NCI-H1105 (cell line): ENCODE data around the gene TMCO4.

ENCODE experiments used
- DNase-seq: peaks from one replicate; lab custom pipeline; 2025; lab: John Stamatoyannopoulos, UW

The TMCO4 gene

GRCh38 chr1:19684677-19685076, 115.0 kb downstream of the TMCO4 start:
- DNase-seq, result no peak

GRCh38 chr1:19683351-19683750, 116.4 kb downstream of the TMCO4 start:
- DNase-seq, result no peak

GRCh38 chr1:19682901-19683300, 116.8 kb downstream of the TMCO4 start:
- no peak for DNase-seq

- DNase-seq, result no peak
Observed at GRCh38 chr1:19682257-19682656, 117.5 kb downstream of the TMCO4 start.

GRCh38 chr1:19680644-19681043, 119.1 kb downstream of the TMCO4 start:
- DNase-seq, result no peak

- DNase-seq, result no peak
Observed at GRCh38 chr1:19679691-19680090, 120.0 kb downstream of the TMCO4 start.

- DNase-seq, result no peak
Observed at GRCh38 chr1:19678931-19679453, 120.7 kb downstream of the TMCO4 start.

GRCh38 chr1:19678493-19678892, 121.2 kb downstream of the TMCO4 start:
- DNase-seq, result no peak

- DNase-seq, result no peak
Observed at GRCh38 chr1:19676438-19676922, 123.2 kb downstream of the TMCO4 start.

- no peak for DNase-seq
Observed at GRCh38 chr1:19675797-19676196, 123.9 kb downstream of the TMCO4 start.

GRCh38 chr1:19672237-19672636, 127.5 kb downstream of the TMCO4 start:
- no peak for DNase-seq

- no peak for DNase-seq
Observed at GRCh38 chr1:19670787-19671186, 128.9 kb downstream of the TMCO4 start.

- DNase-seq, result no peak
Observed at GRCh38 chr1:19668888-19669287, 130.8 kb downstream of the TMCO4 start.

- DNase-seq, result no peak
Observed at GRCh38 chr1:19665496-19666465, 133.9 kb downstream of the TMCO4 start.

GRCh38 chr1:19665186-19665495, 134.6 kb downstream of the TMCO4 start:
- no peak for DNase-seq

- no peak for DNase-seq
Observed at GRCh38 chr1:19664453-19665185, 135.1 kb downstream of the TMCO4 start, which contains the start of gene HTR6. HTR6 (plus strand) TSS chr1:19664875; CDS start chr1:19665754, 879 bp downstream.

GRCh38 chr1:19662313-19662712, 137.4 kb downstream of the TMCO4 start:
- DNase-seq, result no peak

GRCh38 chr1:19661721-19662228, 137.9 kb downstream of the TMCO4 start:
- peak; percentile 18 for DNase-seq

- DNase-seq, result no peak
Observed at GRCh38 chr1:19658186-19658585, 141.5 kb downstream of the TMCO4 start.

- DNase-seq, result no peak
Observed at GRCh38 chr1:19657511-19657910, 142.2 kb downstream of the TMCO4 start.

GRCh38 chr1:19656780-19657466, 142.8 kb downstream of the TMCO4 start:
- DNase-seq, result no peak
